CD14-positive monocyte (primary cell): ENCODE results near the gene SLC26A2. TPM values are rescaled to one million over a fixed set of nuclear protein-coding genes. Genes with fewer than 3 reads are reported as not detected.

Source experiments
- DNase-seq, 3 donors: peaks; one replicate each; pipeline ENCODE4 v3.0.0-alpha.2; 2011 to 2022
- H2AFZ ChIP-seq: 2 replicates; pipeline ENCODE4 v1.6.0; 2012; ENCODE audit warnings: mild to moderate bottlenecking, low read depth, low read length, inconsistent platforms; ENCODE audit not compliant: insufficient read depth, poor library complexity, severe bottlenecking
- H3K27ac ChIP-seq, 2 donors: 1 replicate in 1 of 2; 2 replicates in 1 of 2; pipeline ENCODE4 v1.5.1; 2012 to 2013; ENCODE audit warnings: low read length in 2 of 2, control low read depth in 1 of 2, inconsistent platforms in 1 of 2, low read depth in 1 of 2, mild to moderate bottlenecking in 1 of 2
- H3K27me3 ChIP-seq, 2 donors: one replicate each; pipeline versions ENCODE4 v1.6.0 to v1.6.1; 2011 to 2013; ENCODE audit warnings: low read length in 2 of 2; ENCODE audit not compliant: control insufficient read depth in 2 of 2, insufficient read depth in 2 of 2
- H3K36me3 ChIP-seq, 2 donors: replicated peaks in 1 of 2; 1 replicate in 1 of 2; 2 replicates in 1 of 2; pipeline versions ENCODE4 v1.5.1 to v1.6.1; 2012 to 2013; ENCODE audit warnings: low read length in 2 of 2, control low read depth in 1 of 2, inconsistent platforms in 1 of 2, mild to moderate bottlenecking in 1 of 2; ENCODE audit not compliant: insufficient read depth in 2 of 2, control insufficient read depth in 1 of 2
- H3K4me1 ChIP-seq, 2 donors: 1 replicate in 1 of 2; 2 replicates in 1 of 2; pipeline versions ENCODE4 v1.5.1 to v1.6.1; 2012 to 2013; ENCODE audit warnings: low read length in 2 of 2, control low read depth in 1 of 2, inconsistent platforms in 1 of 2, mild to moderate bottlenecking in 1 of 2, moderate library complexity in 1 of 2; ENCODE audit not compliant: insufficient read depth in 2 of 2, control insufficient read depth in 1 of 2
- H3K4me2 ChIP-seq: replicated peaks from 2 replicates; pipeline ENCODE3; 2012; ENCODE audit warnings: low read length, moderate library complexity, mild to moderate bottlenecking; ENCODE audit not compliant: poor library complexity, severe bottlenecking; ENCODE audit errors: extremely low read depth
- H3K4me3 ChIP-seq, 3 experiments: fragments of 200-600 bp in 1 of 3; sonication (generic) in 1 of 3; replicated peaks in 1 of 3; 1 replicate in 2 of 3; 2 replicates in 1 of 3; pipeline ENCODE4 v1.5.1; 2011 to 2013; ENCODE audit warnings: low read length in 3 of 3, mild to moderate bottlenecking in 3 of 3, control low read depth in 2 of 3, low read depth in 2 of 3, inconsistent platforms in 1 of 3, moderate library complexity in 1 of 3
- H3K79me2 ChIP-seq: 2 replicates; pipeline ENCODE4 v1.6.0; 2012; ENCODE audit warnings: mild to moderate bottlenecking, control low read depth, inconsistent platforms, low read length, moderate library complexity; ENCODE audit not compliant: insufficient read depth
- H3K9ac ChIP-seq: 2 replicates; pipeline ENCODE4 v1.6.0; 2017; ENCODE audit warnings: low read length, mild to moderate bottlenecking; ENCODE audit not compliant: insufficient read depth, poor library complexity, severe bottlenecking
- H3K9me3 ChIP-seq, 2 donors: replicated peaks in 1 of 2; 1 replicate in 1 of 2; 2 replicates in 1 of 2; pipeline versions ENCODE4 v1.5.1 to v1.6.1; 2012 to 2013; ENCODE audit warnings: low read length in 2 of 2, control low read depth in 1 of 2; ENCODE audit not compliant: control insufficient read depth in 1 of 2, insufficient read depth in 1 of 2
- H4K20me1 ChIP-seq: 2 replicates; pipeline ENCODE4 v1.6.0; 2012; ENCODE audit warnings: mild to moderate bottlenecking, low read length, control low read depth, moderate library complexity; ENCODE audit not compliant: insufficient read depth
- H3K27ac Mint-ChIP-seq, 7 donors: one replicate each; pipeline ENCODE4 v1.8.0; 2020; ENCODE audit warnings: mild to moderate bottlenecking in 7 of 7, mixed read lengths in 7 of 7, moderate library complexity in 6 of 7, inconsistent platforms in 2 of 7
- H3K27me3 Mint-ChIP-seq, 3 donors: one replicate each; pipeline ENCODE4 v1.8.0; 2021 to 2022; ENCODE audit warnings: low read depth in 3 of 3, mild to moderate bottlenecking in 3 of 3, mixed read lengths in 3 of 3, moderate library complexity in 3 of 3, inconsistent platforms in 1 of 3
- H3K36me3 Mint-ChIP-seq, 2 donors: one replicate each; pipeline ENCODE4 v1.8.0; 2020; ENCODE audit warnings: mixed read lengths in 2 of 2, inconsistent platforms in 1 of 2, mild to moderate bottlenecking in 1 of 2
- H3K4me1 Mint-ChIP-seq: one replicate; pipeline ENCODE4 v1.8.0; 2020; ENCODE audit warnings: mild to moderate bottlenecking, mixed read lengths
- H3K4me3 Mint-ChIP-seq, 2 donors: one replicate each; pipeline ENCODE4 v1.8.0; 2020; ENCODE audit warnings: mild to moderate bottlenecking in 2 of 2, mixed read lengths in 2 of 2, moderate library complexity in 1 of 2
- H3K9me3 Mint-ChIP-seq, 7 donors: one replicate each; pipeline ENCODE4 v1.8.0; 2020 to 2022; ENCODE audit warnings: mixed read lengths in 7 of 7, mild to moderate bottlenecking in 6 of 7, moderate library complexity in 6 of 7, inconsistent platforms in 2 of 7
- CTCF ChIP-seq: fragments of 200-600 bp; IDR thresholded peaks from one replicate; pipeline ENCODE4 v1.8.0; 2022; ENCODE audit warnings: antibody characterized with exemption, mild to moderate bottlenecking
- WGBS: methylation state at CpG from one replicate; pipeline ENCODE4 v1.1.5; 2013; ENCODE audit warnings: missing lambda C conversion rate; ENCODE audit not compliant: insufficient coverage; 5-methylcytosine and 5-hydroxymethylcytosine counted together
- intact Hi-C, 2 donors: fragments of 100-400 bp; cut with micrococcal nuclease; formaldehyde crosslinking; loops; one replicate each; pipeline versions ENCODE4 v1.15.0 to v1.15.1; 2023
- polyA plus RNA-seq, 3 donors: library from polyadenylated mRNA; depleted of rRNA in 1 of 3; unstranded in 2 of 3; stranded (reverse) in 1 of 3; fragments of 300-500 nt in 2 of 3; fragments of >200 nt in 1 of 3; fragmentation: Illumina TruSeq in 2 of 3; gene quantifications; 1 replicate in 2 of 3; 2 replicates in 1 of 3; pipeline ENCODE4 v1.2.3, GENCODE V29; 2012 to 2021

SLC26A2 gene
- polyA plus RNA-seq, 3 donors = 1.9 to 3.6 (median 3.1) TPM

DNA sequence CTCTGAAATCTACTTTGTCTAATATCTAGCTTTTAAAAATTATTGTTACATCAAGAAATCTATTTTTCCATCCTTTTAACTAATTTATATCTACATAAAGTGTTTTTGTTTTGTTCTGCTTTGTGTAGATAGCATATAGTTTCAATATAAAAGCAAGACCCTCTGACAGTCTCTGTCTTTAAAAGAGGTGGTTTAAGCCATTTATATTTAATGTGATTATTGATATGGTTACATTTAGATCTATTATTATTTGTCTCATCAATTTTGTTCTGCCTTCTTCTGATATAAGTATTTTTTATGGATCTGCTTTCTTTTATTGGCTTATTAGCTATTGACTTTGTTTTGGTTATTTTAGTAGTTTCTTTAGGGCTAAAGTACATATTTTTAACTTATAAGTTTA is 56.0 kb downstream of the SLC26A2 start:
- H3K4me1 Mint-ChIP-seq = no peaks in the 10 kb centered on the region
- no peak for DNase-seq
- Histone ChIP-seq H3K36me3 (peaks cover 97 to 100% of the 10 kb centered on the region in 2 donors), H3K9ac (no peak overlapping the region), H3K9me3 (peaks cover 12 to 13% of the 10 kb centered on the region in 2 donors), H3K27me3 (no peaks in the 10 kb centered on the region), H3K4me3 (no peak overlapping the region), H3K79me2 (no peaks in the 10 kb centered on the region), H3K4me2 (no peak overlapping the region), H2AFZ (no peak overlapping the region), H3K27ac (no peak overlapping the region), H4K20me1 (no peaks in the 10 kb centered on the region), H3K4me1 (no peaks in the 10 kb centered on the region)
- TF ChIP-seq CTCF = no peak
- peaks cover 5 to 22% (median 11%) of the 10 kb centered on the region in 7 donors for H3K9me3 Mint-ChIP-seq
- intact Hi-C loops = no loop called here
- H3K36me3 Mint-ChIP-seq = peaks cover 91 to 98% of the 10 kb centered on the region in 2 donors
- H3K4me3 Mint-ChIP-seq = no peak overlapping the region
- H3K27ac Mint-ChIP-seq = no peak overlapping the region
- no peaks in the 10 kb centered on the region for H3K27me3 Mint-ChIP-seq

DNA sequence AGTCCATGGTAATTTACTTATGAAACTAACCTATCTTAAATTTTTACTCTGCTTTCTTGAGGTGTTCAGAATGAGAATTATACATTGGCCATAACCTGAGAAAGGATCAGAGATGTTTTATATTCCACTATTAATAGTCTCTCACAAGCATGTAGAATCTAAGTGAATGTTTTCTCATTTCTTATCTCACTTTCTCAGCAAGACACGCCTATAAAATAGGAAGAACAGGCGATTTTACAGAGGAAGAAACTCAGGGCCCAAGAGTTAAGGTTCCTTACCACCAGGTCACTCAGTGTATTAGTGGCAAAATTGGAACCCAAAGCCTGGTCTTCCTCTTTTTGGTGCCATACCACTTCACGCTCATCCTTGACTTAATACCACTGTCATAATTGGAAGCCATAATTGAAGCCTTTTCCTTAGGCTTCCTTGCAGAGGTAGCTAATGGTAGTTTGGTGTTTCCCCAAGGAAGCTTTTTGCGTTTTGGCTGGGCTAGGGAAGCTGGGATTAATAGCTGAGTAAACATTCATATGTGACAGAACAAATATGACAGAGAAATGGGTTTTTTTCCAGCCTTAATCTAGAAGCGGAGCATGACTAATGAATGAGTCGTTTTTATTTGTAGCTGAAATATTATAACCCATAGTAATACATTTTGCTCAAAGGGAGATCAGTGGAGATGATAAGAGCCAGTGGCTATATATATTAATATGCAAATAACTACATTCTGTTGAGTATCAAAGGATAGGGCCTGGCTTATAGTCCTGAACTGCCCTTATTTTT is 56.9 kb downstream of the SLC26A2 start:
- H3K4me1 ChIP-seq = no peaks in the 10 kb centered on the region
- no peak overlapping the region for H3K4me3 ChIP-seq
- no peaks in the 10 kb centered on the region for H3K79me2 ChIP-seq
- no peak overlapping the region for H2AFZ ChIP-seq
- H3K9me3 Mint-ChIP-seq = peaks cover 5 to 22% (median 11%) of the 10 kb centered on the region in 7 donors
- H3K27ac Mint-ChIP-seq = no peak overlapping the region
- H4K20me1 ChIP-seq = no peaks in the 10 kb centered on the region
- TF ChIP-seq CTCF = no peak
- peaks cover 92 to 98% of the 10 kb centered on the region in 2 donors for H3K36me3 Mint-ChIP-seq
- no peak overlapping the region for H3K4me3 Mint-ChIP-seq
- peaks cover 6% of the 10 kb centered on the region for H3K4me1 Mint-ChIP-seq
- DNase-seq = no peak
- WGBS = 100% methylated on average over 1 of the region's 6 CpGs
- no peak overlapping the region for H3K4me2 ChIP-seq
- no peak overlapping the region for H3K27ac ChIP-seq
- H3K27me3 ChIP-seq = no peaks in the 10 kb centered on the region
- H3K9me3 ChIP-seq = peaks cover 12 to 13% of the 10 kb centered on the region in 2 donors
- no peak overlapping the region for H3K9ac ChIP-seq
- no peaks in the 10 kb centered on the region for H3K27me3 Mint-ChIP-seq
- H3K36me3 ChIP-seq = peaks cover 98 to 100% of the 10 kb centered on the region in 2 donors
- intact Hi-C loops = no loop called here
